Thyroid gland (tissue), 4 donors: Measurements from ENCODE around the gene THAP11. TPM values are rescaled to one million over a fixed set of nuclear protein-coding genes. Genes with fewer than 3 reads are reported as not detected.

Experiments
- DNase-seq, 2 donors: peaks; one replicate each; pipeline ENCODE4 v3.0.0-alpha.2; 2019
- H3K27ac ChIP-seq, 3 donors: fragments of 200-600 bp; sonication (generic); 1 replicate in 2 of 3; 2 replicates in 1 of 3; pipeline ENCODE4 v1.5.1; 2016 to 2019; ENCODE audit warnings: mild to moderate bottlenecking in 1 of 3, moderate library complexity in 1 of 3
- H3K27me3 ChIP-seq: fragments of 200-600 bp; sonication (generic); one replicate; pipeline ENCODE4 v1.5.1; 2019
- H3K36me3 ChIP-seq, 2 donors: fragments of 200-600 bp; sonication (generic); one replicate each; pipeline ENCODE4 v1.5.1; 2016 to 2019
- H3K4me1 ChIP-seq, 2 donors: fragments of 200-600 bp; sonication (generic); one replicate each; pipeline ENCODE4 v1.5.1; 2017 to 2019
- H3K4me3 ChIP-seq, 3 donors: fragments of 200-600 bp; sonication (generic); replicated peaks in 1 of 3; 1 replicate in 2 of 3; 2 replicates in 1 of 3; pipeline ENCODE4 v1.5.1; 2016; ENCODE audit warnings: mild to moderate bottlenecking in 1 of 3
- H3K9me3 ChIP-seq: fragments of 200-600 bp; sonication (generic); one replicate; pipeline ENCODE4 v1.5.1; 2017
- POLR2A ChIP-seq, 2 donors: fragments of 450-650 bp; IDR thresholded peaks; one replicate each; pipeline ENCODE4 v1.6.1; 2017; ENCODE audit warnings: antibody characterized with exemption in 2 of 2, mild to moderate bottlenecking in 2 of 2, moderate library complexity in 1 of 2
- WGBS, 2 donors: methylation state at CpG; one replicate each; pipeline ENCODE4 v1.1.5; 2017; 5-methylcytosine and 5-hydroxymethylcytosine counted together
- intact Hi-C: fragments of 100-400 bp; cut with DNase I; formaldehyde crosslinking; loops from one replicate; pipeline ENCODE4 v1.15.1; 2023
- total RNA-seq, 4 donors: library from RNA; depleted of rRNA; stranded (reverse); fragments of >200 nt; gene quantifications; one replicate each; pipeline ENCODE4 v1.2.3, GENCODE V29; 2016
- TF ChIP-seq, protein P1 (sequence below), 6 experiments: fragments of 200-600 bp in 3 of 6; fragments of 450-650 bp in 3 of 6; sonication (generic) in 3 of 6; IDR thresholded peaks; one replicate each; pipeline ENCODE4 v1.5.1; 2016 to 2019; ENCODE audit warnings: antibody characterized with exemption in 6 of 6, mild to moderate bottlenecking in 2 of 6, inconsistent platforms in 1 of 6, moderate library complexity in 1 of 6

THAP11 gene
- total RNA-seq, 4 donors from 2014 or later, result 53.5 to 79.0 (median 67.8) TPM

DNA sequence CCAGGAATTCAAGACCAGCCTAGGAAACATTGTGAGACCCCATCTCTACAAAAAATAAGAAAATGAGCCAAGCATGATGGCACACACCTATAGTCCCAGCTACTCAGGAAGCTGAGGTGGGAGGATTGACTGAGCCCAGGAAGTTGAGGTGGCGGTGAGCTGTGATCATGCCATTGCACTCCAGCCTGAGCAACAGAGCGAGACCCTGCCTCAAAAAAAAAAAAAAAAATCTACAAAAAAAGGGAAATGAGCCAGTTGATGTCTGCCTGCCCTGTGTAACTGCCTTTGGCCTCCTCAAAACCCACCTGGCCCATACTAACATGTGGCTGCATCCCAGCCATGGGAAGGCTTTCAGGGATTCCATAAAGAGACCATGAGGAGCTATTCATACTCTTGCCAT, 40.2 kb upstream of the THAP11 start:
- Histone ChIP-seq H3K4me3 (no peak overlapping the region), H3K4me1 (peaks cover 12 to 25% of the 10 kb centered on the region in 2 donors), H3K36me3 (no peaks in the 10 kb centered on the region), H3K9me3 (no peaks in the 10 kb centered on the region), H3K27ac (no peak overlapping the region), H3K27me3 (no peaks in the 10 kb centered on the region)
- intact Hi-C loops, result loop anchor here (5.0 kb wide), 2 partner anchors 85 to 125 kb away; partner anchors contain the start of gene GFOD2
- no peak for DNase-seq
- WGBS, 2 donors, result 87 to 89% methylated on average over 2 of the region's 2 CpGs
- TF ChIP-seq, protein P1, sequence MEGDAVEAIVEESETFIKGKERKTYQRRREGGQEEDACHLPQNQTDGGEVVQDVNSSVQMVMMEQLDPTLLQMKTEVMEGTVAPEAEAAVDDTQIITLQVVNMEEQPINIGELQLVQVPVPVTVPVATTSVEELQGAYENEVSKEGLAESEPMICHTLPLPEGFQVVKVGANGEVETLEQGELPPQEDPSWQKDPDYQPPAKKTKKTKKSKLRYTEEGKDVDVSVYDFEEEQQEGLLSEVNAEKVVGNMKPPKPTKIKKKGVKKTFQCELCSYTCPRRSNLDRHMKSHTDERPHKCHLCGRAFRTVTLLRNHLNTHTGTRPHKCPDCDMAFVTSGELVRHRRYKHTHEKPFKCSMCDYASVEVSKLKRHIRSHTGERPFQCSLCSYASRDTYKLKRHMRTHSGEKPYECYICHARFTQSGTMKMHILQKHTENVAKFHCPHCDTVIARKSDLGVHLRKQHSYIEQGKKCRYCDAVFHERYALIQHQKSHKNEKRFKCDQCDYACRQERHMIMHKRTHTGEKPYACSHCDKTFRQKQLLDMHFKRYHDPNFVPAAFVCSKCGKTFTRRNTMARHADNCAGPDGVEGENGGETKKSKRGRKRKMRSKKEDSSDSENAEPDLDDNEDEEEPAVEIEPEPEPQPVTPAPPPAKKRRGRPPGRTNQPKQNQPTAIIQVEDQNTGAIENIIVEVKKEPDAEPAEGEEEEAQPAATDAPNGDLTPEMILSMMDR (IDR thresholded peaks at IDR 0.05), result no peak
- TF ChIP-seq POLR2A (IDR thresholded peaks at IDR 0.05), result no peak

DNA sequence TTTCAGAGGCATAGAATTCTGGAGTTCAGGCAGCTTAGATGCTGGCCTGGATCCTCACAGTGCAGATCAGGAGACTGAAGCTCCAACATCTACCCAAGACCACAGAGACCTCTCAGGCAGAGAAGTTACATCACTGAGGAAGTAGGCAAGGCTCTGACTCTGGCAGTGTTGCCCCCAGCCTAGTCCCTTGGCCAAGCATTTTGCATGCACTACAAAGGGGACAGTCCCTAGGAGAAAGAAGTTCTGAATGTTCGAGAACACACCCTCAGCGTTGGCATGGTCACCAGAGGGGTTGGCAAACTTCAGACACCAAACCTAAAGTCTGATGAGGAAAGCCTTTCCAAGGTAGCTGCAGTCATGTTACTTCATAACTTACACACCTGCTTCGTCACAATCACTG, 38.2 kb upstream of the THAP11 start:
- Histone ChIP-seq H3K4me1 (peaks cover 17 to 29% of the 10 kb centered on the region in 2 donors), H3K36me3 (no peaks in the 10 kb centered on the region), H3K4me3 (no peak overlapping the region), H3K9me3 (no peaks in the 10 kb centered on the region), H3K27ac (no peak overlapping the region), H3K27me3 (no peaks in the 10 kb centered on the region)
- DNase-seq, result no peak
- 90 to 96% methylated on average over 3 of the region's 3 CpGs for WGBS, 2 donors
- intact Hi-C loops, result loop anchor here (5.0 kb wide), 2 partner anchors 87 to 127 kb away; partner anchors contain the start of gene GFOD2
- no peak for TF ChIP-seq POLR2A (IDR thresholded peaks at IDR 0.05)
- TF ChIP-seq, protein P1 (IDR thresholded peaks at IDR 0.05), result no peak

DNA sequence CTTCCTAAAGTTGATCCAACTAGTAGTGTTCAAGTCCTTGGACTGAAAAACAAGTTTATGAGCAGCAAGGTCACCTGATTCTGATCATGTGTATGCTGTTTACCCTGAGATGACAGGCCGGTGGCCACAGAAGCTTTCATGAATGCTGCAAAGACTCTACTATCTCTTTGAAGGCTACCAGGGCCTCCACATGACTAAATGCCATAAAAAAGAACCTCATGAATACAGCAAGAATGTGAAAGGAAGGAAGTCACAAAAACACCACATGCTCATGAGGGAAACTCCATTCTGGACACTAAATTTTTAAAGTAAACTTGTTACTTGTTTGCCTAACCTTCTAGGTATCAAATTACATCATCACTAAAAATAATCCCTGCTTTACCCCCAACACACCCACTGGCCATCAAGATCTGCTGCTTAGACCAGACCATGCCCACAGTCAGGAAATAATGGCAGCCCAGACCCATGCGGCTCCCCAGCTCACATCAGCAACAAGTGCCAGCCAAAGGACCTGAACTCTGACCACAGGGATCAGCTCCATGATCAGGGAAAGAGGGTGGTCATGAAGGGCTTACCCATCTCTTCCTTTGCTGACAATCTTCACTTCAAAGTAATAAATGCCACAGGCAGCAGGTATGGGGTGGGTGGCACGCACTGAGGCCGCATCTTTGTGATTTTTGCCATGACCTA, 37.1 kb upstream of the THAP11 start:
- Histone ChIP-seq H3K4me3 (no peak overlapping the region), H3K9me3 (no peaks in the 10 kb centered on the region), H3K36me3 (no peaks in the 10 kb centered on the region), H3K4me1 (peaks cover 17 to 28% of the 10 kb centered on the region in 2 donors), H3K27ac (no peak overlapping the region), H3K27me3 (no peaks in the 10 kb centered on the region)
- no peak for DNase-seq
- 73 to 88% methylated on average over 4 of the region's 4 CpGs for WGBS, 2 donors
- intact Hi-C loops, result loop anchor here (5.0 kb wide), 3 partner anchors 37 to 128 kb away; partner anchors contain the start of genes GFOD2 and THAP11
- TF ChIP-seq POLR2A (IDR thresholded peaks at IDR 0.05), result no peak
- TF ChIP-seq, protein P1 (IDR thresholded peaks at IDR 0.05), result no peak

DNA sequence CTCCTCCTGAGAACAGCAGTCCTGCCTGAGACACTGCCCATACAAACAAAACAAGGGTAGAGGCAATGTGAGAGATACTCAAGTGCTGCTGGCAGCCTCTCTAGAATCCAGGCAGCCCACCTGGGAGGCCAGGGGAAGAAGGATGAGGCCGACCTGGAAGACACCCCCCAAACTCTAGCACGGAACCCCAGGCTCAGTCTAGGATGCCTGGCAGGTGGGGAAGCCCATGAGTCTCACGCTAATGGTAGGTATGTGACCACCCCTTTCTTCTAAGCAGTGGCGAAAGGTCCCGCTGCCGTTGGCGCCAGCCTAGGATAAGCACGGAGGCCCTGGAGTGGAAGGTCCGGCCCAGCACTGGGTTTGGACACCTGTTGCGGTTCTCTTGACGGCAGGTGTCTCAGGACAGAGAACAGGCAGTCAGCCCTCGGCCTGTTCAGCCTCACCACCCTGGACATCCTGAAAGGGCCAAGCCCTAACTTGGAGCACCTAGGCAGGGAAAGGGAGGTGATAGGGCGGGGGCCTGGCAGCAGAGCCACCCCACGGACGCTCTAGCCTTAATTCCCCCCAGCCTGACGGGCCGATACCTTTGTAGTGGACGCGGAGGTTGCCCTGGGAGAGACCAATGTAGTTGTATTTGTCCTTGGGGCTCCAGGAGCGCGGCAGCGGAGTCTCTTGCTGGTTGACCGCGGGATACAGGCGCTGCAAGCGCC, 36.2 kb upstream of the THAP11 start:
- Histone ChIP-seq H3K4me1 (peaks cover 17 to 21% of the 10 kb centered on the region in 2 donors), H3K27ac (peak overlapping the region; percentile 31 to 76 (median 58)), H3K9me3 (no peaks in the 10 kb centered on the region), H3K4me3 (peak overlapping the region; percentile 21 to 77 (median 64)), H3K36me3 (no peaks in the 10 kb centered on the region), H3K27me3 (no peaks in the 10 kb centered on the region)
- intact Hi-C loops, result loop anchor here (5.0 kb wide), 1 partner anchor 36 kb away; the partner anchor contains the start of gene THAP11
- DNase-seq, result peak; percentile 35 to 46
- TF ChIP-seq, protein P1 (IDR thresholded peaks at IDR 0.05), result no peak
- no peak for TF ChIP-seq POLR2A (IDR thresholded peaks at IDR 0.05)
- 0 to 2% methylated on average over 8 to 26 of the region's 26 CpGs for WGBS, 2 donors
